Left forelimb (tissue), 1 donor: ENCODE measurements around the gene GPR35.

Experiments
- DNase-seq: peaks from one replicate; pipeline ENCODE4 v3.0.0-alpha.2; 2018; ENCODE audit warnings: low spot score

GPR35 gene

DNA sequence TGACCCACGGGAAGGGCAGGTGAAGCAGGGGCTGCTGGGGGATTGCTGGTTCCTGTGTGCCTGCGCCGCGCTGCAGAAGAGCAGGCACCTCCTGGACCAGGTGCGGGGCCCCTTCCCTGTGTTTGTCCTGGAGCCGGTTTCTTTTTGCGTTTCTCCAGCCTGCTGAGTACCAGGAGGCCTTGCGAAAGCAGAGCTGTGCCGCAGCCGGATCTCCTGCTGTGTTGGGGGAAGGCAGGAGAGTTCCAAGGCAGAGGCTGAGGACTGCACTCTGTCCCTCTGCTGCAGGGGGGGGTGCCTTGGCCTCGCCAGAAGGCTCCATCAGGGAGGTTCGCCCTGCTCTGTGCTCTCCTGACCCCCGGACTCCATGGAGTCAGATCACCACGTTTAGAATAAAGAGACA, 35.9 kb upstream of the GPR35 start:
- no peak for DNase-seq

DNA sequence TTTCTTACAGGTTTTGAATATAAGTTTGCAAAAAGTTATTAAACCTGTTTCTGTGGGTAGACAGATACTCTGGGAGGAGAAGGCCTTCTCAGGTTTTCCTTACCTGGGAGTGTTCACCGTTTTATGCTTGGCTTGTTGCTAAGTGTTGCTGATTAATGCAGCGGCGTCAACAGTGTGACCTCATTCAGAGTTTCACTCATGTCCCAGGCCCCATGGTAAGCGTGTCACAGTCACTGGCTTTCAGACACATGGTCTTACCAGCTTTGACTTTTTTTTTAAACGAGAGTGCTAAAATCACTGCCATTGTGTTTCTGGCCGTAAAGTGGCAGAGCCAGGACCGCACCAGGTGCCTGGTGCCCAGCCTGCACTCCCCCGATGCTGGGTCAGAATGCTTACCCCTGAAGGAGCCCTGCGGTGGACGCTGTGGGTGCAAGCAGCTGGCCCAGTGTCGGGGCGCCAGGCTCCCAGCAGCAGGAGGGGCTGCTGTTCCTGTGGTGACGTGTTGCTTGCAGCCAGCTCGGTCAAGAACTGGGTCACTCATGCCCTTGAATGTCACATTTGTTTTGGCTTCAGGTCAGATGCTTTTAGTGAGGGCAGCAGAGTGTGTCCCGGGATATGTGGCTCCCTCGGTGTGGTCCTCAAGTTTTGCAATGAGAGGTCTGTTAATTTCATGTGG, 35.3 kb upstream of the GPR35 start:
- no peak for DNase-seq

DNA sequence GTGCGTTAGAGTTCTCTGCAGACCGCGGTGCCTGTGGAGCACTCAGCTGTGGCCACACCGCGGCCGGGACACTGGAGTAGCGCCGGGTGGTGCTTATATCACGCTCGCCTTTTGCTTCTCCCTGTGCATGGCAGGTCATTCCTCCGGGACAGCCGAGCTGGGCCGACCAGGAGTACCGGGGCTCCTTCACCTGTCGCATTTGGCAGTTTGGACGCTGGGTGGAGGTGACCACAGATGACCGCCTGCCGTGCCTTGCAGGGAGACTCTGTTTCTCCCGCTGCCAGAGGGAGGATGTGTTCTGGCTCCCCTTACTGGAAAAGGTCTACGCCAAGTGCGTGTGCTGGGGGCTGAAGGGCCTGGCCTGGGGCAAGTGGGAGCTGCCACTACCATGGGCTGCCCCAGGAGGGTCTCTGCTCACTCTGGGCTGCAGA, 34.6 kb upstream of the GPR35 start:
- no peak for DNase-seq

DNA sequence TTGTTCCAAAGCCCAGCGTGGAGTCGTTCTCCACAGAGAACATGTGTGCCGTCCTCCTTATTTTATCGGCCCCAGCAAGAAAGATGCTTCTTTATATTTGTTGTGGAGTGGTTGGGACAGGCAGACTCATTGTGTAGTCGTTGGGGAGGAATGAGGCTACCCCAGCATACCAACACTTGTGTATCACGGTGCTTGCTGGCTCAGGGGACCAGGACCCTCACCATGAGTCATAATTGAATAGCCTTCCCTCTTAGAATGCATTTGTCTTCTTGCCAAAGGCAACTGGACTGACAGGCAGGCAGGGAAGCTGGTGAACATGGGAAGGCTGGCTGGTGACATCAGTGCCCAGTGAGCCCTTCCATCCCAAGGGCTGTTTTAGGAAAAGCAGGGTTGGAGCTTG, 34.1 kb upstream of the GPR35 start:
- no peak for DNase-seq

DNA sequence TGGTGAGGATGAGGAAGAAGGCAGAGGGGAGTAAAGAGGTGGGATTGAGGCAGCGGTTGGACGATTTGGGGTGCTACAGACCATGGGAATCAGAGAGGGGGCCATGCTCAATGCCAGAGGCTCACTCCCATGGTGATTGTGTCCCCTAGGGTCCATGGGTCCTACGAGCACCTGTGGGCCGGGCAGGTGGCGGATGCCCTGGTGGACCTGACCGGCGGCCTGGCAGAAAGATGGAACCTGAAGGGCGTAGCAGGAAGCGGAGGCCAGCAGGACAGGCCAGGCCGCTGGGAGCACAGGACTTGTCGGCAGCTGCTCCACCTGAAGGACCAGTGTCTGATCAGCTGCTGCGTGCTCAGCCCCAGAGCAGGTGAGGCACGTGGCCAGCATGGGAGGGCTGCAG, 33.5 kb upstream of the GPR35 start:
- DNase-seq: no peak

DNA sequence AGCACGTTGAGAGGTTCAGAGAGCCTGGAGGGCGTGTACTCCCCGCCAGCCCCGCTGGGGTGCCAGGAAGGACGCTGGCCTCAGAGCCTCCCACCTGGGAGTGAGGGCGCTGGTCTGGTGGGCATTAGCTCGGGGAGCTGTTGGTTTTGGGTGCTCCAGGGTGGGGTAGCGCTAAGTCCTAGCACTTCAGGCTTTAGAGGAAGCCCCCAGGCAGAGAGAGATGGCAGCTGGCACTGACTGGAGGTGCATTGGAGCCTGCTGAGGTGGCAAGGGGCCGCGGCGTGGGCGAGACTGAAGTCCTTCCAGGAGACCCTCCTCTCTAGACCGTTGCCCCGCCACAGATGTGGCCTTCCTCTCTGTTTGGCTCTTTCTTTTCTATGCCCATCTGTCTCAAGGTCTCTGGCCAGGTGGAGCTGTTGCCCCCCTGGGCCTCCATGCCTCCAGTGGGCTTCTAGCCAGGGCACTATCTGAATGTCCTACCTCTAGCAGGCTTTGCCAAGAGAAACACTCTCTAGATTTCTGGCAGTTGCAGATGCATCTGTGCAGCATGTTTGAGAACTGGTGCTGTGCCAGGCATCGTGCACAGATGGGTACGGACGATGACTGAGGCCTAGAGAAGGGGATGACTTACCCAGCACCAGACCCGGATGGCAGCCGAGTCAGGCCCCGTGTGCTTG, 32.1 kb upstream of the GPR35 start:
- no peak for DNase-seq

DNA sequence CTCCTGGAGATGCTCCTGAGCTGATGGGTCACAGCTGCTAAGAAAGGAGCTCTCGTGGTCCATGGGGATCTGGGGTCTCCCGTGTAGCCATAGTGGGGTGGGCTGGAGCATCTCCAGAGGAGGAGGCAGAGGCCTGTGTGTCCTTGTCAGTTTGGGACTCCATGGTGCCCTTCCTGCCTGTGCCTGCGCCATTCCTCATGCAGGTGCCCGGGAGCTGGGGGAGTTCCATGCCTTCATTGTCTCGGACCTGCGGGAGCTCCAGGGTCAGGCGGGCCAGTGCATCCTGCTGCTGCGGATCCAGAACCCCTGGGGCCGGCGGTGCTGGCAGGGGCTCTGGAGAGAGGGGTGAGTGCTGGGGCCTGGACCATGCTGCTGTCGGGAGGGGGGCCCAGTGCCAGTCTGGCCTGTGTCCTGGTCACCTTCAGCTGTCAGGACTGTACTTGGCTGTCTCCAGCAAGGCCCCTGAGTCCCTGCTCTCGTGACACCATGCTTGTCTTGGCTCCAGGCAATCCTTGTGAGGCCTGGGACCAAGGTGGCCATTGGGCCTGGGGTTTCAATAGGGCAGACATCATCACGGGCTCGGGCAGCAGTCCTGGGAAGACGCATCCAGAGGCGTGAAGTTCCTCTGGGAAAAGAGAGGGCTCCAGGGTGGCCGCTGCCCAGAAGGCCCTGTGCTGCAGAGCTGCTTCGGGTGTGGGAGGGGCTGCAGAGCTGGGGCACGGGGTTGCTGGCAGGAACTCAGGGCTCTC, 31.4 kb upstream of the GPR35 start:
- DNase-seq: no peak

DNA sequence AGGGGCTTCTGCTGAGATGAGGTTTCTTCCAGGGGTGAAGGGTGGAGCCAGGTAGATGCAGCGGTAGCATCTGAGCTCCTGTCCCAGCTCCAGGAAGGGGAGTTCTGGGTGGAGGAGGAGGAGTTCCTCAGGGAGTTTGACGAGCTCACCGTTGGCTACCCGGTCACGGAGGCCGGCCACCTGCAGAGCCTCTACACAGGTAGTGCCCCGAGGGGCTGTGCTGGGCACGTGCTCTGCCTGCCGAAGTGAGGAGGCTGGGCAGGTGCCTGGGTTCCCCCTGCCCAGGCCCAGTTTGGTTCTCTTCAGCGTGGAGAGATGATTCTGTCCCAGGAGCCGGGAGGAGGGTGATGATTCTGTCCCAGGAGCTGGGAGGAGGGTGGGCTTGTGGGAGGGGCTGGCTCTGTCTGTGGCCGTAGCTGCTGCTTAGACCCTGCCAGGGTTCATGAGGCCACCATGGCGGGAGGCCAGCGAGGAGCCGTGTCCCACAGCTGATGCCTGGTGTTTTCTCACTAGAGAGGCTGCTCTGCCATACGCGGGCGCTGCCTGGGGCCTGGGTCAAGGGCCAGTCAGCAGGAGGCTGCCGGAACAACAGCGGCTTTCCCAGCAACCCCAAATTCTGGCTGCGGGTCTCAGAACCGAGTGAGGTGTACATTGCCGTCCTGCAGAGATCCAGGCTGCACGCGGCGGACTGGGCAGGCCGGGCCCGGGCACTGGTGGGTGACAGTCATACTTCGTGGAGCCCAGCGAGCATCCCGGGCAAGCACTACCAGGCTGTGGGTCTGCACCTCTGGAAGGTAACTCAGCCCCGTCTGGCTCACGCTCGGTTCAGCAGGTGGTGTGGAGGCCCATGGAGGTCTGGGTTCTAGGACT, 30.5 kb upstream of the GPR35 start:
- no peak for DNase-seq

DNA sequence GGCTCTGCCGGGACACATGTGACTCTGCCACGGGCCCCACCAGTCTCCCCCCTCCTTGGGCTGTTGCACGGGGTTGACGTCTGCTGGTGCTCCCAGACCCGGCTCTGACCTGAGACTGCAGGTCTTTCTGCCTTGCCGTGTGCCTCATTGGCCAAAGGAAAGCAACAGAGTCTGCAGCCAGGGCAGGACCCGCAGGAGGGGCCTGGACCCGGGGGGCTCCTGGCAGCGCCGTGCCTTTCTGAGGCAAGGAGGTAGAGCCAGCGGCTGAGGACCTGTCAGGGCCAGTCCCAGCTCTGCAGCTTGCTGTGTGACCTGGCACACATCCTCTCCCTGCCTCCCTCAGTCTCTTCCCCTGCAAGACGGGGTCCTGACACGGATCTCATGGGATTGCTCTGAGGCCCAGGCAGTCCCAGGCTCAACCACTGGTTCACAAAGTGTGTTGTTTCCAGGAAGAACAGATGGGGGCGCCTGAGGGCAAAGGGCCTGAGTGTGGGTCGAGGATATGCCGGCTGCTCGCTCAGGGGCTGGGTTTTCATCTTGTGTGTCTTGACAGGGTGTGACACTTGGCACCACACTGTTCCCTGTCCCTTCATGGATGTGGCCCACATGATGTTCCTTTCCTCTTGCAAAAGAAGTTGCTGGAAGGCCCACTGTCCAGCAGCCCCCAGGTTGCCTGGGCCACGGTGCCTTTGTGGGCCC, 29.8 kb upstream of the GPR35 start:
- no peak for DNase-seq

DNA sequence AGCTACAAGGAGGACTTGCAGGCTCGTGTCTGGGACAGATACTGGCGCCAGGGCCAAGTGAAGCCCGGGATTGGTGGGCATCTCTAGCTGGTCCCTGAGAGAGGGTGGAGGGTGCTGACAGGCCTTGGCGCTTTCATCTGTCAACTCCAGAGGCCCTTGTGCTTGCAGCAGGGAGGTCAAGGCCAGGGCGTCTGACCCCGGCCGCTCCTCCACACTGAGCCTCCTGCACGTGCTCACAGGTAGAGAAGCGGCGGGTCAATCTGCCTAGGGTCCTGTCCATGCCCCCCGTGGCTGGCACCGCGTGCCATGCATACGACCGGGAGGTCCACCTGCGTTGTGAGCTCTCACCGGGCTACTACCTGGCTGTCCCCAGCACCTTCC, 29.2 kb upstream of the GPR35 start:
- DNase-seq: no peak

DNA sequence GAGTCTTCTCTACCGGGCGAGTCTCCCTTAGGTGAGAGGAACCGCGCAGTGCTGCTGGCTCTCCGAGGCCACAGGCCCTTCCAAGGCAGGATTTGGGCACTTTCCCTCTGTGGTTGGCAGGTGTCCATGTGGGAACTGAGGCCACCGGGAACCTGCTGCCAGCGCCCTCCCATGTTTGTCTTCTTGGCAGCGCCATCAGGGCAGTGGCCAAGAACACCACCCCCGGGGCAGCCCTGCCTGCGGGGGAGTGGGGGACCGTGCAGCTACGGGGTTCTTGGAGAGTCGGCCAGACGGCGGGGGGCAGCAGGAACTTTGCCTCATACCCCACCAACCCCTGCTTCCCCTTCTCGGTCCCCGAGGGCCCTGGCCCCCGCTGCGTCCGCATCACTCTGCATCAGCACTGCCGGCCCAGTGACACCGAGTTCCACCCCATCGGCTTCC, 28.8 kb upstream of the GPR35 start:
- DNase-seq: no peak

DNA sequence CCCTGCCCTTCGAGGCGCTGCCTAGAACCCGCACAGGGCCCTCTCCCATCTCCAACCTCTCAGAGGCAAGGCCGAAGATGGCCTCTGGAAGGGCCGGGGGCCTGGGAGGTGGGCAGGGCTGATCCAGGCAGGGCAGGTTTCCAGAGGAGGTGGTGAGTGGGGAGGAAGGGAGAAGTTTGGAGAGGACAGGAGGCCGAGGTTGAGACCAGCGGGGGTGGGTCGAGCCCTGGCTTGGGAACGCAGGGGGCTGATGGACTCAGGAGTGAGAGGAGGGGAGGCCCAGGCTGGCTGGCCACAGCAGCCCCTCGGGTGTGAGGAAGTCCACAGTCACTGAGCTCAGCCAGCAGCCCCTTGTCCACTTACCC, 28.2 kb upstream of the GPR35 start:
- DNase-seq: no peak

DNA sequence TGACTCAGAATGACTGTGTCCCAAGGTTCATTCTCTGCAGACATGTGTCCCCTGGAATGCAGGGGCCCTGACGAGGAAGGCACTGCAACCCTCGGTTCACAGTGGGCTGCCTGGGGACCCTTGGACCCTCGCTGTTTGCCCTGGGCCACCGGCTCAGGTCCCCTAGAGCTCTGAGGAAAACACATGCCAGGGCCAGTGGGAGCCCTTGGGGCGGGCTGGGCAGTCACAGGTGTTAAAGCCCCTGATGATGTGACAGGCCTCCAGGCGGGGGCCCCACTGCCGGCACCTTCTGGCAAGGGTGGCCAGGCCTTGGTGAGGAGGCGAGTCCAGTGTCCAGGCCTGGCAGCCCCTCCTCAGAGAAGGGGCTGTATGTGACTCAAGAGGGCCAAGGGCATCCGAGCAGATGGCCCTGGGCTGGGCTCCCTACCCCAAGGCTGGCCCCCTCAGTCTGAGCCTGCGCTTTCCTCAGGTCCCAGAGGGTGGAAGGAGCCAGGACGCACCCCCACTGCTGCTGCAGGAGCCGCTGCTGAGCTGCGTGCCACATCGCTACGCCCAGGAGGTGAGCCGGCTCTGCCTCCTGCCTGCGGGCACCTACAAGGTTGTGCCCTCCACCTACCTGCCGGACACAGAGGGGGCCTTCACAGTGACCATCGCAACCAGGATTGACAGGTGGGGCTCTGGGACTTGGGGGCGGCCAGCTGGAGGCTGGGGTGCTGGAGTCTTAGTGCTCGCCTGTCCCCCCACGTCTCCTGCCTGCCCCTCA, 27.7 kb upstream of the GPR35 start:
- DNase-seq: no peak

DNA sequence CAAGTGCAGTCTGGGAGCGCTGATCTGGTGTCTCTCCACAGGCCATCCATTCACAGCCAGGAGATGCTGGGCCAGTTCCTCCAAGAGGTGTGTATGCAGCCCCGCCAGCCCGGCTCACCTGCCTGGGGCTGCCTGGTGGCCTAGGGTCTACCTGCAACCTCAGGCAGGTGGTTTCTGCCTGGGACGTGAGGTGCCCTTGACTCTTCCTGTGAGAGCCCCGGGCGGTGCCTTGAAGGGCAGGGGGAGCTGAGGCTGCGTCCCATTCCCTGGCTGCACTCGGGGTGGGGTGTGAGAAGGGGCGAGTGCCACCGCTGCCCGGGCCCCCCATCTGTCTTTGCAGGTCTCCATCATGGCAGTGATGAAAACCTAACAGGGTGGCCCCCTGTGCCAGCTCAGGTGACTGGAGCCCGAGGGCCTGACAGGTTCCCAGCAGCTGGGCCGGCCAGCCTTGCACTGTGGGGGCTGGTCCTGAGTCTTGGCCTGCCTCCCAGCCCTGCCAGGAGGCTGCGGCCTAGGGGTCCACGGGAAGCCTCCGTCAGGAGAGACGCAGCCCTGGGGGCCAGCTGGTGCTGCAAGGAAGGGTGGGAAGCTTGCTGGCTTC, 26.9 kb upstream of the GPR35 start:
- DNase-seq: no peak

DNA sequence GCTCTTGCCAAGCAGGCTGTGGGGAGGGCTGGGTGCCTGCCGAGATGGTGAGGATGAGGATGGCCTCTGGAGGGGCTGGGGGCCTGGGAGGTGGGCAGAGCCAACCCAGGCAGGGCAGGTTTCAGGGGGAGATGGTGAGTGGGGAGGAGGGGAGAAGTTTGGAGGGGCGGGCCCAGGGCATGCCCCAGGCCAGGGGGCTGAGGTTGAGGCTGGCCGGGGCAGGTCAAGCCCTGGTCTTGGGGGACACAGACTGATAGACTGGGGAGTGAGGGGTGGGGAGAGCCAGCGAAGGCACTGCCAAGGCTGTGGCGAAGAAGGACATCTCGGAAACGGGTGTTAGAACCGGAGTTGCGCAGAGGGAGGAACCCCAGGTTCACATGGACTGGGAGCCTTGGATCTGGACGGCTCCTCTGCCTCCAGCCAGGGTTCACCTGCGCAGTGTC, 26.1 kb upstream of the GPR35 start:
- no peak for DNase-seq

DNA sequence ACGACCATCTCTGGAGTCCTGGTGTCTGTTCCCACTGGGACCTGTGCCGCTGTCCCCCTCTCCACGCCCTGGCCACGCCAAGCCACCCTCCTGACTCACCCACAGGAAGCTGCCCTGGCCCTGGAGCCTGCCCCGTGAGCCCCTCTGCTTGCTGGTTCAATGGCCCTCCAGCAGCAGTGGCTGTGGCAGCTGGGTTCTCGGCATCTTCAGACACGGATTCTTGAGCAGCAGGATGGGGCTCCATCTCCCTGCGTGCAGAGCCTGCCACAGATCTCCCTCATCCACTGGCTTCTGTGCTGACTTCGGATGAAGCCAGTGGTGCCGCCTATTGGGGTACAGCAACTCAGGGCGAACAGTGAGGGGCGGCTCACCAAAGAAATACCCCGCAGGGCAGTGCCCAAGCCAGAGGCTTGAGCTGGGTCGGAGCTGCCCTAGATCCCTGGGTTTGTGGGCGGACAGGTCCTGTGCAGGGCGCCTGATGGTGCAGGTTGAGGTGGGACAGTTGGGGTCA, 24.8 kb upstream of the GPR35 start:
- DNase-seq: no peak

DNA sequence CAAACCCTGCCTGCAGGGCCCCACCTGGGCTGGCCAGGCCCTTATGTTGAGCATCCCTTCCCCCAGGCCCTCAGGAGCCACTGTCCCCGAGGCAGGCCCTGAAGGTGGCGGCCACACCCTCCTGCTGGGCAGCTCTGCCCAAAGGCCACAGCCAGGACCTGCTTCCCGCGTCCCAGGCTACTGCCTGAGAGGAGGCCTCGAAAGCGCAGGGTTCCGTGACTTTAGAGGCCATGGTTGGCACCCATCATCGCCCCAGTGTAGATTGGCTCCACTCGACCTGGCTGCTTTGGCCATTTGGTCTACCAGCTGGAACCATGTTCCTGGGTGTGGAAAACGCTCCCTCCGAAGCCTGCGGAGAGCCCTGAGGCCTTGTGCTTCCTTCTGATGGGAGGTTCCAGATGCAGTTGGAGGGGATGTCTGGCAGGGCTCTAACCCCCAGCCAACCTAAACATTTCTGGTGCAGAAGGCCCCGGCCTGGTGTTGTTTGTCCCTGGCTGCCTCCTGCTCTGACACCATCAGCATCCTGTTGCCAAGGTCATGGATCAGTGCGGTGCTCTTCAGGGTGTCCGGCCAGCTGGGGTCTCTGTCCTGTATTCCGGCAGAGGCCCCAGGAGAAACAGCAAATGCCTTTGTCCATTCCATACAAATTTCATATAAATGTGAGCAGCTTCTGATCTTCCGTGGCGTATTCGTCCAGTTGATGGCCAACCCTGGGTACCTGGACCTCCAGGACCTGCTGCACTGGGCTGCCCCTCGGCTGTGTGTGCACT, 24.0 kb upstream of the GPR35 start:
- DNase-seq: no peak

DNA sequence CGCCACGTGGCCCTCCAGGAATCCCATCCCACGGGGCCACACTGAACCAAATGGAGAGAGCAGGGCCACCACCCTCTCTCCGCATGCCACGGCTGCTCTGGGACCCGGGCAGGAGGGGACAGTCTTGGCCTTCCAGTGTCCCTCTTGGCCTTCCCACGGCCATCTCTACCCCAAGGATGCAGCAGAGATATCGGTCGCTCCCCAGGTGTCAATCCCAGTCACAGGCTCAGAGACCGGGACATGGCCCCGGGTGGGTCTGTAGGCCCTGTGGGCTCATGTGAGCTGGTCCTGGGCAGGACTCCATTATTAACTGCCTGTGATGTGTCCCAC, 23.5 kb upstream of the GPR35 start:
- no peak for DNase-seq

DNA sequence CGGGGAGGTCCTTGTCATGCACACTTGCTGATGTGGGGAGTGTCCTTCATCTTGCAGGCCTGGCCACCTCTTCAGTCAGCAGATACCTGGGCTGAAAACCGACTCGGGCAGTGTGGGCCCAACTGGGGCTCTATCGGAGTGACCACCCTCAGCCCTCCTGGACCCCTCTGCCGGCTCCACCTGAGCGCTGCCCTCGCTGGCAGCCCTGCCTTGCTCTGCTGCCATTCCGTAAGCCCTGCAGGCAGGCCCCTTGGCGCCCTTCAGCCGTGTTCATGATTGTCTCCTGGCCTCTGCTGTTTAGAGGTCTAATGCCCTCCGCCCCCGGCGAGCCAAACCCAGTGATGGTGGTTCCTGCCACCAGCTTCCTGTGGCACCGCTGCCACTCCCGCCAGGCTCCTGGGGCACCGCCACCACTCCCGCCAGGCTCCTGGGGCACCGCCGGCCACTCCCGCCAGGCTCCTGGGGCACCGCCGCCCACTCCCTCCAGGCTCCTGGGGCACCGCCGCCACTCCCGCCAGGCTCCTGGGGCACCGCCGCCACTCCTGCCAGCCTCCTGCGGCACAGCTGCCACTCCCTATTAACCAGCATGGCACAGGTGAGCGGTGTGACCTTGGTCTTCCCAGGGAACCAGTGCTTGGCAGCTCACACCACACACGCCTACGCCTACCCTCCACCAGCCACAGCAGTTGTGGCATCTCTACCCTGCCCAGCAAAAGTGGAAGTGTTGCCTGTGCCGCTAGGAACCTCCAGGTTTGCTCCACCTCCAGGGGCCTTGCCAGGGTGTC, 22.8 kb upstream of the GPR35 start:
- DNase-seq: no peak
